Activated CD4-positive, alpha-beta T cell treated with anti-CD3 and anti-CD28 coated beads, Interleukin-2, amount 50 U/mL, for 1 hour (primary cell): ENCODE measurements around the gene ADAM10.
"Not testable (repeated sequence)": the region's sequence is repeated elsewhere in the genome, so short reads cannot be mapped to it uniquely, and the experiment has no call there.

ENCODE experiments used
- DNase-seq: peaks from one replicate; pipeline ENCODE4 v3.0.0-alpha.2; 2020

The ADAM10 gene

GRCh38 chr15:58650102-58650501 lies 99.4 kb downstream of the ADAM10 start:
- DNase-seq: no peak

GRCh38 chr15:58649175-58649574 lies 100.3 kb downstream of the ADAM10 start:
- no peak for DNase-seq

- no peak for DNase-seq
Measured at GRCh38 chr15:58643996-58644395, 105.5 kb downstream of the ADAM10 start.

- no peak for DNase-seq
Measured at GRCh38 chr15:58641660-58642059, 107.8 kb downstream of the ADAM10 start.

- no peak for DNase-seq
Measured at GRCh38 chr15:58639992-58640391, 109.5 kb downstream of the ADAM10 start.

- DNase-seq: no peak
Measured at GRCh38 chr15:58639002-58639756, 110.3 kb downstream of the ADAM10 start.

- no peak for DNase-seq
Measured at GRCh38 chr15:58632789-58633188, 116.7 kb downstream of the ADAM10 start.

GRCh38 chr15:58631319-58631718 lies 118.2 kb downstream of the ADAM10 start:
- no peak for DNase-seq

GRCh38 chr15:58629625-58630024 lies 119.9 kb downstream of the ADAM10 start:
- no peak for DNase-seq

- DNase-seq: no peak
Measured at GRCh38 chr15:58628206-58628947, 121.1 kb downstream of the ADAM10 start.

GRCh38 chr15:58627701-58628100 lies 121.8 kb downstream of the ADAM10 start:
- no peak for DNase-seq

GRCh38 chr15:58627046-58627445 lies 122.5 kb downstream of the ADAM10 start:
- no peak for DNase-seq

GRCh38 chr15:58626378-58626777 lies 123.1 kb downstream of the ADAM10 start:
- DNase-seq: no peak

GRCh38 chr15:58622877-58623276 lies 126.6 kb downstream of the ADAM10 start:
- no peak for DNase-seq

- not testable (repeated sequence) for DNase-seq
Measured at GRCh38 chr15:58620268-58620667, 129.2 kb downstream of the ADAM10 start.

GRCh38 chr15:58616171-58616570 lies 133.3 kb downstream of the ADAM10 start:
- no peak for DNase-seq

GRCh38 chr15:58611731-58612676 lies 137.5 kb downstream of the ADAM10 start:
- no peak for DNase-seq

- no peak for DNase-seq
Measured at GRCh38 chr15:58608711-58609110, 140.8 kb downstream of the ADAM10 start.

GRCh38 chr15:58608129-58608590 lies 141.3 kb downstream of the ADAM10 start:
- DNase-seq: no peak

- no peak for DNase-seq
Measured at GRCh38 chr15:58606577-58607080, 142.9 kb downstream of the ADAM10 start.

GRCh38 chr15:58605931-58606530 lies 143.5 kb downstream of the ADAM10 start:
- DNase-seq: no peak

- DNase-seq: no peak
Measured at GRCh38 chr15:58604455-58604923, 145.0 kb downstream of the ADAM10 start.
